Neuronal stem cell (in vitro differentiated cells): ENCODE data around the gene C1orf198.

ENCODE experiments used
- DNase-seq: peaks from one replicate; pipeline ENCODE4 v3.0.0-alpha.2; 2013; ENCODE audit warnings: low spot score
- H2AFZ ChIP-seq: one replicate; pipeline ENCODE4 v1.6.1; 2013; ENCODE audit warnings: mild to moderate bottlenecking, low read length, inconsistent platforms
- H2AK5ac ChIP-seq: 2 replicates; pipeline ENCODE4 v1.6.1; 2013; ENCODE audit warnings: low read depth, mild to moderate bottlenecking, inconsistent platforms, low read length, moderate library complexity, mixed read lengths
- H2BK120ac ChIP-seq: 2 replicates; pipeline ENCODE4 v1.6.1; 2013; ENCODE audit warnings: low read depth, mild to moderate bottlenecking, inconsistent platforms, low read length, moderate library complexity, mixed read lengths
- H2BK12ac ChIP-seq: one replicate; pipeline ENCODE4 v1.6.1; 2013; ENCODE audit warnings: low read length, inconsistent platforms
- H2BK15ac ChIP-seq: 2 replicates; pipeline ENCODE4 v1.6.1; 2013; ENCODE audit warnings: mild to moderate bottlenecking, low read length, inconsistent platforms, mixed read lengths
- H2BK5ac ChIP-seq: one replicate; pipeline ENCODE4 v1.6.1; 2013; ENCODE audit warnings: inconsistent platforms, mild to moderate bottlenecking, low read length, moderate library complexity
- H3K14ac ChIP-seq: one replicate; pipeline ENCODE4 v1.6.1; 2013; ENCODE audit warnings: low read length, inconsistent platforms
- H3K18ac ChIP-seq: 2 replicates; pipeline ENCODE4 v1.6.1; 2013; ENCODE audit warnings: low read length, inconsistent platforms
- H3K23ac ChIP-seq: 2 replicates; pipeline ENCODE4 v1.6.1; 2013; ENCODE audit warnings: low read depth, mild to moderate bottlenecking, mixed read lengths, low read length, inconsistent platforms; ENCODE audit not compliant: poor library complexity
- H3K27ac ChIP-seq: replicated peaks from 3 replicates; pipeline ENCODE4 v1.5.1; 2013; ENCODE audit warnings: low read length, inconsistent platforms
- H3K27me3 ChIP-seq, 3 experiments: 2 replicates each; pipeline ENCODE4 v1.6.1; 2013; ENCODE audit warnings: low read length in 3 of 3, mild to moderate bottlenecking in 2 of 3, inconsistent platforms in 1 of 3, low read depth in 1 of 3, mixed read lengths in 1 of 3, moderate library complexity in 1 of 3; ENCODE audit not compliant: control insufficient read depth in 3 of 3, insufficient read depth in 3 of 3
- H3K36me3 ChIP-seq, 2 donors: replicated peaks in 1 of 2; 2 replicates each; pipeline ENCODE4 v1.6.1; 2013; ENCODE audit warnings: low read length in 2 of 2; ENCODE audit not compliant: control insufficient read depth in 2 of 2, insufficient read depth in 2 of 2
- H3K4ac ChIP-seq: 2 replicates; pipeline ENCODE4 v1.6.1; 2013; ENCODE audit warnings: inconsistent platforms, mild to moderate bottlenecking, low read length, moderate library complexity
- H3K4me1 ChIP-seq, 2 donors: 1 replicate in 1 of 2; 2 replicates in 1 of 2; pipeline ENCODE4 v1.6.1; 2013; ENCODE audit warnings: low read length in 2 of 2, low read depth in 1 of 2; ENCODE audit not compliant: control insufficient read depth in 2 of 2, insufficient read depth in 1 of 2
- H3K4me2 ChIP-seq: one replicate; pipeline ENCODE4 v1.6.1; 2013; ENCODE audit warnings: mild to moderate bottlenecking, low read length, inconsistent platforms; ENCODE audit not compliant: insufficient read depth, poor library complexity, severe bottlenecking
- H3K4me3 ChIP-seq, 2 donors: 2 replicates each; pipeline ENCODE4 v1.5.1; 2013; ENCODE audit warnings: low read length in 2 of 2, mild to moderate bottlenecking in 2 of 2, inconsistent platforms in 1 of 2, moderate library complexity in 1 of 2
- H3K79me1 ChIP-seq: one replicate; pipeline ENCODE4 v1.6.1; 2013; ENCODE audit warnings: low read depth, mild to moderate bottlenecking, inconsistent platforms, low read length, moderate library complexity
- H3K9ac ChIP-seq: one replicate; pipeline ENCODE4 v1.6.1; 2013; ENCODE audit warnings: mild to moderate bottlenecking, low read depth, low read length, inconsistent platforms; ENCODE audit not compliant: poor library complexity
- H3K9me3 ChIP-seq, 2 donors: replicated peaks in 1 of 2; 2 replicates each; pipeline versions ENCODE3 to v1.6.1; 2013; ENCODE audit warnings: low read length in 2 of 2, mild to moderate bottlenecking in 2 of 2, inconsistent platforms in 1 of 2, low read depth in 1 of 2, mixed read lengths in 1 of 2, moderate library complexity in 1 of 2; ENCODE audit not compliant: control insufficient read depth in 2 of 2, insufficient read depth in 1 of 2
- H4K8ac ChIP-seq: one replicate; pipeline ENCODE4 v1.6.1; 2013; ENCODE audit warnings: low read depth, mild to moderate bottlenecking, inconsistent platforms, low read length, moderate library complexity
- H4K91ac ChIP-seq: one replicate; pipeline ENCODE4 v1.6.1; 2013; ENCODE audit warnings: low read length, low read depth, mild to moderate bottlenecking, inconsistent platforms; ENCODE audit not compliant: poor library complexity
- WGBS, 2 donors: extraction: QIAGEN DNeasy Blood & Tissue Kit; methylation state at CpG; one replicate each; pipeline ENCODE4 v1.1.7; 2013; ENCODE audit warnings: missing lambda C conversion rate in 2 of 2, mixed read lengths in 1 of 2; ENCODE audit not compliant: insufficient read length in 2 of 2, insufficient replicate concordance in 1 of 2; ENCODE audit errors: extremely low coverage in 2 of 2; 5-methylcytosine and 5-hydroxymethylcytosine counted together

The C1orf198 gene

GRCh38 chr1:230854423-230854822, 13.9 kb downstream of the C1orf198 start:
- peaks cover 22 to 49% of the 10 kb centered on the region in 2 donors for H3K4me1 ChIP-seq
- H3K4me2 ChIP-seq, result no peak overlapping the region
- H2BK120ac ChIP-seq, result no peak overlapping the region

DNA sequence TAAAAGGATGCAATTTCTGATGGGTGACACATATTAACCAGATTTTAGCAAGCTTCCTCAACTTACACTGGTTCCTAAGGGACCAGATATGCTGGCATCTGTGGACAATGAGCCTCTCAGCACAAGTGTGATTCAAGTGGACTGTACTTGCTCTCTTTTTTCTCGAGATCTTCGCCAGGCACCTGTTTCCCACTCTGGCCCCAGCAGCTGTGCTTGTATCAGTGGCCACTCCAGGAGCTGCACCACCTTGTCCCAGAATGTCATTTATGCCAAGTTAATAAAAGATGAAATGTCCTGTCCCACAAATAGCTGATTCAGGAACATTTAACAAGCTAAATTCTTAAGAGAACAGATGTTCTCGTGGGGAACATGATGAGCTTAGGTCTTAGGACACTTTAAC, 14.6 kb downstream of the C1orf198 start:
- H2BK5ac ChIP-seq, result no peak overlapping the region
- H3K18ac ChIP-seq, result no peak overlapping the region
- no peak overlapping the region for H3K14ac ChIP-seq
- H3K4me1 ChIP-seq, result peaks cover 21 to 44% of the 10 kb centered on the region in 2 donors
- H3K4ac ChIP-seq, result no peak overlapping the region
- H2BK12ac ChIP-seq, result no peak overlapping the region
- WGBS, 2 donors, result no CpG with 5 or more reads among the region's 3 CpGs
- H3K79me1 ChIP-seq, result peaks cover 9% of the 10 kb centered on the region
- no peak overlapping the region for H3K4me2 ChIP-seq
- no peak overlapping the region for H3K23ac ChIP-seq
- H4K91ac ChIP-seq, result no peak overlapping the region
- H2BK15ac ChIP-seq, result no peak overlapping the region
- no peak overlapping the region for H2AK5ac ChIP-seq
- no peak overlapping the region for H4K8ac ChIP-seq
- H3K36me3 ChIP-seq, result peaks cover 25 to 84% of the 10 kb centered on the region in 2 donors
- H3K27me3 ChIP-seq, result no peaks in the 10 kb centered on the region
- no peak overlapping the region for H3K9ac ChIP-seq
- no peak for DNase-seq
- H2AFZ ChIP-seq, result no peak overlapping the region
- no peak overlapping the region for H2BK120ac ChIP-seq
- peaks cover 2% of the 10 kb centered on the region in 2 donors for H3K9me3 ChIP-seq
- H3K27ac ChIP-seq, result no peak overlapping the region
- H3K4me3 ChIP-seq, result no peak overlapping the region

More at GRCh38 chr1:230854423-230854822, 13.9 kb downstream of the C1orf198 start:
- Histone ChIP-seq H3K27me3 (no peaks in the 10 kb centered on the region), H3K18ac (no peak overlapping the region), H3K14ac (no peak overlapping the region), H4K91ac (no peak overlapping the region), H4K8ac (no peak overlapping the region), H3K23ac (no peak overlapping the region), H3K9me3 (peaks cover 2% of the 10 kb centered on the region in 2 donors), H3K4ac (no peak overlapping the region), H2AFZ (no peak overlapping the region), H3K79me1 (peaks cover 9% of the 10 kb centered on the region), H3K27ac (no peak overlapping the region), H2BK12ac (no peak overlapping the region), H2BK5ac (no peak overlapping the region), H2AK5ac (no peak overlapping the region), H3K36me3 (peaks cover 25 to 77% of the 10 kb centered on the region in 2 donors), H3K9ac (no peak overlapping the region), H2BK15ac (no peak overlapping the region), H3K4me3 (no peak overlapping the region)
- WGBS, 2 donors, result no CpG with 5 or more reads among the region's 7 CpGs
- no peak for DNase-seq

GRCh38 chr1:230852959-230853358, 15.4 kb downstream of the C1orf198 start:
- Histone ChIP-seq H3K9me3 (peaks cover 2% of the 10 kb centered on the region in 2 donors), H2AFZ (no peak overlapping the region), H3K4me2 (no peak overlapping the region), H4K91ac (no peak overlapping the region), H3K4ac (no peak overlapping the region), H2BK5ac (no peak overlapping the region), H2BK12ac (no peak overlapping the region), H3K18ac (no peak overlapping the region), H2AK5ac (no peak overlapping the region), H3K23ac (no peak overlapping the region), H3K79me1 (peaks cover 9% of the 10 kb centered on the region), H3K4me3 (no peak overlapping the region), H3K14ac (no peak overlapping the region), H3K9ac (no peak overlapping the region), H3K4me1 (peaks cover 13 to 37% of the 10 kb centered on the region in 2 donors), H3K36me3 (peaks cover 25 to 90% of the 10 kb centered on the region in 2 donors), H3K27me3 (no peaks in the 10 kb centered on the region), H2BK120ac (no peak overlapping the region), H4K8ac (no peak overlapping the region), H3K27ac (no peak overlapping the region), H2BK15ac (no peak overlapping the region)
- WGBS, 2 donors, result no CpG with 5 or more reads among the region's 8 CpGs
- no peak for DNase-seq

- Histone ChIP-seq H3K23ac (peak overlapping the region; percentile 57), H3K9me3 (peaks cover 2 to 4% of the 10 kb centered on the region in 2 donors), H3K4me2 (no peak overlapping the region), H2BK12ac (no peak overlapping the region), H3K9ac (peak overlapping the region; percentile 38), H3K27me3 (no peaks in the 10 kb centered on the region), H3K4me1 (peaks cover 4 to 25% of the 10 kb centered on the region in 2 donors), H2BK5ac (peak overlapping the region; percentile 18), H3K27ac (peak overlapping the region; percentile 31), H3K79me1 (peaks cover 7% of the 10 kb centered on the region), H2BK15ac (no peak overlapping the region), H3K18ac (peak overlapping the region; percentile 5), H2AFZ (no peak overlapping the region), H2AK5ac (peak overlapping the region; percentile 38), H3K4me3 (no peak overlapping the region), H3K14ac (no peak overlapping the region), H3K4ac (no peak overlapping the region), H2BK120ac (no peak overlapping the region), H3K36me3 (peaks cover 26 to 85% of the 10 kb centered on the region in 2 donors), H4K91ac (no peak overlapping the region), H4K8ac (no peak overlapping the region)
- no CpG with 5 or more reads among the region's 5 CpGs for WGBS, 2 donors
- no peak for DNase-seq
These were observed 17.0 kb downstream of the C1orf198 start for GRCh38 chr1:230851291-230851691.
